GM12892 (cell line): Measurements from ENCODE around the gene NFE2L2.

Experiments
- POLR2A ChIP-seq: IDR thresholded peaks from 2 replicates; pipeline ENCODE4 v1.6.1; 2011; ENCODE audit warnings: low read depth, low read length, control low read depth
- POLR2AphosphoS5 ChIP-seq: IDR thresholded peaks from 2 replicates; pipeline ENCODE4 v1.6.1; 2011; ENCODE audit warnings: low read depth, low read length, control low read depth
- TAF1 ChIP-seq: IDR thresholded peaks from 2 replicates; pipeline ENCODE4 v1.6.1; 2011; ENCODE audit warnings: low read depth, mild to moderate bottlenecking, control low read depth, low read length, borderline replicate concordance

DNA sequence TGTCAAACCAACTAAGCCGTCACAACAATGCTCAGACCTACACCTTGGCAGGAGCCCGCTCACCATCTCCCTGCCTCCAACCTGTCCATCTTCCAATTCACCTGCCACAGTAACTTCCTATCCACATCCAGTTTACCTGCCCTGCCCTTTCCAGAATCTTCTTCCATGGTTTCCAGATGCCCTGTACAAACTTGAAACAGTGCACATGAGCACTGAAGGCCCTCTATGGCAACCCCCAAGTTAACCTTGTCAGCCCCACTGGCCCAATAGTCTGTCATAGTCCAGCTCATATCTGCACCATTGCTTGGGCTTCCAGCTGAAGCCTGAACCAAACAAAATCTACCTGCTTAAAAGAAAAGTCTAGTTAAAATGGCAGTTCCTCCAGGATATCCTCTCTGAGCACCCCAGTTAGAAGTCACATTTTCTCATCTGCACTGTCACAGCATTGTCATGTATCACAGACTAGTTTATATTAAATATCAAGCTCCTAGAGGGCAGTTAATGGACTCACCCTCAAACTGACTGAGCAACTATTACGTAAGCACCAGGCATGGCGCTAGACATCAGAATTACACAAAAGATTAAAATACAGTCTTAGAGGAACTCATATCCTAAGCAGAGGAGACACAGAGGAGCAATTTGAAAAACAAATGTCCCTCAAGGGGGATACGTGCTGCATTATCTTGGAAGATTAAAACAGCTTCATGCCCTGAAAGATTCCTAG is 11.6 kb downstream of the NFE2L2 start:
- TF ChIP-seq POLR2A, result no peak
- no peak for TF ChIP-seq TAF1
- TF ChIP-seq POLR2AphosphoS5, result no peak
